ENCODE results near the gene TTC27.

GRCh38 chr2:32847734-32848133 lies 219.9 kb downstream of the TTC27 start:
- TF ChIP-seq CTCF (IDR thresholded peaks at IDR 0.05) (no peak), POLR2A (IDR thresholded peaks at IDR 0.05) (no peak)
